GM23338 (cell line): ENCODE results near the gene ZNF681. TPM values are rescaled to one million over a fixed set of nuclear protein-coding genes. Genes with fewer than 3 reads are reported as not detected.

ENCODE experiments used
- CREB1 ChIP-seq: fragments of 250-450 bp; sonication (Bioruptor Pico); IDR thresholded peaks from 2 replicates; pipeline ENCODE4 v1.5.0; 2020; ENCODE audit warnings: low read depth, mild to moderate bottlenecking, moderate library complexity
- JUNB ChIP-seq: IDR thresholded peaks from one replicate; pipeline ENCODE4 v1.6.1; 2016; ENCODE audit warnings: antibody characterized with exemption; ENCODE audit not compliant: unreplicated experiment
- NANOG ChIP-seq: IDR thresholded peaks from 2 replicates; pipeline ENCODE4 v1.6.1; 2016; ENCODE audit warnings: antibody characterized with exemption, borderline replicate concordance
- REST ChIP-seq: IDR thresholded peaks from one replicate; pipeline ENCODE4 v1.6.1; 2018; ENCODE audit warnings: antibody characterized with exemption; ENCODE audit not compliant: unreplicated experiment
- ZNF114 ChIP-seq: fragments of 250-450 bp; sonication (Bioruptor Pico); IDR thresholded peaks from 2 replicates; pipeline ENCODE4 v1.5.0; 2020; ENCODE audit warnings: mild to moderate bottlenecking, moderate library complexity
- ZNF331 ChIP-seq: fragments of 250-450 bp; sonication (Bioruptor Pico); IDR thresholded peaks from 2 replicates; pipeline ENCODE4 v1.5.0; 2020; ENCODE audit warnings: low read depth, mild to moderate bottlenecking, moderate library complexity
- ZNF462 ChIP-seq: fragments of 250-450 bp; sonication (Bioruptor Pico); IDR thresholded peaks from 2 replicates; pipeline ENCODE4 v1.5.0; 2020; ENCODE audit warnings: mild to moderate bottlenecking, moderate library complexity
- polyA plus RNA-seq: library from polyadenylated mRNA; unstranded; fragments of >200 nt; fragmentation: Nextera tagmentation; extraction: Ambion mirVana; gene quantifications from 2 replicates; pipeline ENCODE4 v1.2.1, GENCODE V29; 2016
- total RNA-seq: library from RNA; depleted of rRNA; stranded (reverse); fragments of >200 nt; shearing (Covaris generic); gene quantifications from 2 replicates; pipeline ENCODE4 v1.2.3, GENCODE V29; 2014

ZNF681 gene
- total and polyA plus RNA-seq, 2 experiments from 2014 or later: 9.4 to 25.1 TPM

- TF ChIP-seq REST (no peak), ZNF331 (CRISPR knock-in tag) (no peak), JUNB (no peak), CREB1 (CRISPR knock-in tag) (no peak), ZNF462 (CRISPR knock-in tag) (no peak), ZNF114 (CRISPR knock-in tag) (no peak), NANOG (no peak)
Measured at GRCh38 chr19:23771761-23772674, 13.3 kb upstream of the ZNF681 start (continued).
